Measurements from ENCODE around the gene TBP.
"Not testable (repeated sequence)": the region's sequence is repeated elsewhere in the genome, so short reads cannot be mapped to it uniquely, and the experiment has no call there.

Gene TBP

GRCh38 chr6:170554013-170554795 is at the start of gene TBP:
TSS of gene TBP (plus strand) at chr6:170554369. CDS start at chr6:170557030, 2,661 bp downstream.
- DNase-seq (ENCODE audit: low read depth), result peak; percentile 92

- no peak for DNase-seq (ENCODE audit: low read depth)
These were observed 49.7 kb upstream of the TBP start for GRCh38 chr6:170504479-170504878.

GRCh38 chr6:170505306-170505705 is 48.9 kb upstream of the TBP start:
- DNase-seq (ENCODE audit: low read depth), result no peak

- DNase-seq (ENCODE audit: low read depth), result no peak
These were observed 47.7 kb upstream of the TBP start for GRCh38 chr6:170506446-170506845.

- DNase-seq (ENCODE audit: low read depth), result not testable (repeated sequence)
These were observed 46.4 kb upstream of the TBP start for GRCh38 chr6:170507728-170508127.

GRCh38 chr6:170508275-170508674 is 45.9 kb upstream of the TBP start:
- not testable (repeated sequence) for DNase-seq (ENCODE audit: low read depth)

GRCh38 chr6:170508892-170509722 is 45.1 kb upstream of the TBP start:
- DNase-seq (ENCODE audit: low read depth), result not testable (repeated sequence)

- DNase-seq (ENCODE audit: low read depth), result no peak
These were observed 44.5 kb upstream of the TBP start for GRCh38 chr6:170509723-170510018.

GRCh38 chr6:170510631-170511030 is 43.5 kb upstream of the TBP start:
- no peak for DNase-seq (ENCODE audit: low read depth)

- no peak for DNase-seq (ENCODE audit: low read depth)
These were observed 41.9 kb upstream of the TBP start for GRCh38 chr6:170512249-170512648.

GRCh38 chr6:170514908-170515307 is 39.3 kb upstream of the TBP start:
- no peak for DNase-seq (ENCODE audit: low read depth)

- peak; percentile 11 for DNase-seq (ENCODE audit: low read depth)
These were observed 37.2 kb upstream of the TBP start for GRCh38 chr6:170516783-170517616.

GRCh38 chr6:170522565-170523183 is 31.5 kb upstream of the TBP start:
- no peak for DNase-seq (ENCODE audit: low read depth)

GRCh38 chr6:170523256-170524171 is 30.7 kb upstream of the TBP start:
- DNase-seq (ENCODE audit: low read depth), result no peak

GRCh38 chr6:170524172-170524502 is 30.0 kb upstream of the TBP start:
- DNase-seq (ENCODE audit: low read depth), result no peak

- no peak for DNase-seq (ENCODE audit: low read depth)
These were observed 28.4 kb upstream of the TBP start for GRCh38 chr6:170525795-170526194.

GRCh38 chr6:170527995-170528394 is 26.2 kb upstream of the TBP start:
- not testable (repeated sequence) for DNase-seq (ENCODE audit: low read depth)

GRCh38 chr6:170529839-170530469 is 24.2 kb upstream of the TBP start:
- DNase-seq (ENCODE audit: low read depth), result peak; percentile 35

GRCh38 chr6:170532867-170533488 is 21.2 kb upstream of the TBP start:
- no peak for DNase-seq (ENCODE audit: low read depth)

GRCh38 chr6:170533792-170534191 is 20.4 kb upstream of the TBP start:
- DNase-seq (ENCODE audit: low read depth), result no peak
